Stomach (tissue), 4 donors: Measurements from ENCODE around the gene ARHGAP26.

Experiments used
- POLR2A ChIP-seq, 4 donors: fragments of 450-650 bp; IDR thresholded peaks; one replicate each; pipeline ENCODE4 v1.6.1; 2016; ENCODE audit warnings: antibody characterized with exemption in 4 of 4, control low read depth in 2 of 4, mild to moderate bottlenecking in 1 of 4, moderate library complexity in 1 of 4
- POLR2AphosphoS5 ChIP-seq, 3 donors: sonication (generic); formaldehyde crosslinking; IDR thresholded peaks; one replicate each; pipeline ENCODE4 v1.6.1; 2016; ENCODE audit warnings: antibody characterized with exemption in 3 of 3
- TF ChIP-seq, protein P1 (sequence below), 7 experiments: fragments of 450-650 bp in 4 of 7; fragments of 200-600 bp in 3 of 7; sonication (generic) in 3 of 7; IDR thresholded peaks; one replicate each; pipeline ENCODE4 v1.5.1; 2016 to 2019; ENCODE audit warnings: antibody characterized with exemption in 7 of 7, control low read depth in 2 of 7, mild to moderate bottlenecking in 1 of 7

GRCh38 chr5:143059976-143060765 lies 290.0 kb downstream of the ARHGAP26 start:
- TF ChIP-seq, protein P1, sequence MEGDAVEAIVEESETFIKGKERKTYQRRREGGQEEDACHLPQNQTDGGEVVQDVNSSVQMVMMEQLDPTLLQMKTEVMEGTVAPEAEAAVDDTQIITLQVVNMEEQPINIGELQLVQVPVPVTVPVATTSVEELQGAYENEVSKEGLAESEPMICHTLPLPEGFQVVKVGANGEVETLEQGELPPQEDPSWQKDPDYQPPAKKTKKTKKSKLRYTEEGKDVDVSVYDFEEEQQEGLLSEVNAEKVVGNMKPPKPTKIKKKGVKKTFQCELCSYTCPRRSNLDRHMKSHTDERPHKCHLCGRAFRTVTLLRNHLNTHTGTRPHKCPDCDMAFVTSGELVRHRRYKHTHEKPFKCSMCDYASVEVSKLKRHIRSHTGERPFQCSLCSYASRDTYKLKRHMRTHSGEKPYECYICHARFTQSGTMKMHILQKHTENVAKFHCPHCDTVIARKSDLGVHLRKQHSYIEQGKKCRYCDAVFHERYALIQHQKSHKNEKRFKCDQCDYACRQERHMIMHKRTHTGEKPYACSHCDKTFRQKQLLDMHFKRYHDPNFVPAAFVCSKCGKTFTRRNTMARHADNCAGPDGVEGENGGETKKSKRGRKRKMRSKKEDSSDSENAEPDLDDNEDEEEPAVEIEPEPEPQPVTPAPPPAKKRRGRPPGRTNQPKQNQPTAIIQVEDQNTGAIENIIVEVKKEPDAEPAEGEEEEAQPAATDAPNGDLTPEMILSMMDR (IDR thresholded peaks at IDR 0.05): no peak
- no peak for TF ChIP-seq POLR2A (IDR thresholded peaks at IDR 0.05)
- TF ChIP-seq POLR2AphosphoS5 (IDR thresholded peaks at IDR 0.05): no peak
